ENCODE measurements around the gene TBCE. TPM values are rescaled to one million over a fixed set of nuclear protein-coding genes. Genes with fewer than 3 reads are reported as not detected.

TBCE gene
- total and polyA plus RNA-seq, 9 donors, result 24.9 to 50.0 (median 40.1) TPM

- no peak for DNase-seq
- Histone ChIP-seq H3K36me3 (ENCODE audit: control insufficient read depth, insufficient read depth, low read length) (peaks cover 17% of the 10 kb centered on the region), H3K4me1 (ENCODE audit: control insufficient read depth, insufficient read depth, low read length) (no peaks in the 10 kb centered on the region), H3K27me3 (ENCODE audit: control insufficient read depth, insufficient read depth, low read length) (no peaks in the 10 kb centered on the region), H3K27ac (ENCODE audit: low read length) (no peak overlapping the region), H3K4me3 (ENCODE audit: low read length) (no peak overlapping the region), H3K9me3 (replicated peaks; ENCODE audit: control insufficient read depth, low read depth, low read length) (no peaks in the 10 kb centered on the region)
- WGBS (ENCODE audit: insufficient coverage), result 80% methylated on average over 1 of the region's 9 CpGs
These were observed 127.3 kb downstream of the TBCE start for GRCh38 chr1:235494531-235494930.

- peaks cover 17% of the 10 kb centered on the region for H3K36me3 ChIP-seq (ENCODE audit: control insufficient read depth, insufficient read depth, low read length)
- no peaks in the 10 kb centered on the region for H3K9me3 ChIP-seq (replicated peaks; ENCODE audit: control insufficient read depth, low read depth, low read length)
- no peak overlapping the region for H3K27ac ChIP-seq (ENCODE audit: low read length)
- no CpG with 5 or more reads among the region's 5 CpGs for WGBS (ENCODE audit: insufficient coverage)
- DNase-seq, result no peak
- H3K4me3 ChIP-seq (ENCODE audit: low read length), result no peak overlapping the region
- H3K4me1 ChIP-seq (ENCODE audit: control insufficient read depth, insufficient read depth, low read length), result no peaks in the 10 kb centered on the region
- H3K27me3 ChIP-seq (ENCODE audit: control insufficient read depth, insufficient read depth, low read length), result no peaks in the 10 kb centered on the region
These were observed 127.8 kb downstream of the TBCE start for GRCh38 chr1:235495030-235495429.

- H3K4me3 ChIP-seq (ENCODE audit: low read length), result no peak overlapping the region
- WGBS (ENCODE audit: insufficient coverage), result no CpG with 5 or more reads among the region's 2 CpGs
- DNase-seq, result peak; percentile 56
- H3K4me1 ChIP-seq (ENCODE audit: control insufficient read depth, insufficient read depth, low read length), result no peaks in the 10 kb centered on the region
- H3K27ac ChIP-seq (ENCODE audit: low read length), result peak overlapping the region; percentile 16
- H3K27me3 ChIP-seq (ENCODE audit: control insufficient read depth, insufficient read depth, low read length), result no peaks in the 10 kb centered on the region
- peaks cover 17% of the 10 kb centered on the region for H3K36me3 ChIP-seq (ENCODE audit: control insufficient read depth, insufficient read depth, low read length)
- H3K9me3 ChIP-seq (replicated peaks; ENCODE audit: control insufficient read depth, low read depth, low read length), result no peaks in the 10 kb centered on the region
These were observed 128.3 kb downstream of the TBCE start for GRCh38 chr1:235495551-235495950.

GRCh38 chr1:235500971-235501540 is 133.8 kb downstream of the TBCE start:
- no peak for DNase-seq
- no peaks in the 10 kb centered on the region for H3K9me3 ChIP-seq (replicated peaks; ENCODE audit: control insufficient read depth, low read depth, low read length)
- WGBS (ENCODE audit: insufficient coverage), result 87% methylated on average over 3 of the region's 5 CpGs
- H3K4me1 ChIP-seq (ENCODE audit: control insufficient read depth, insufficient read depth, low read length), result peaks cover 2% of the 10 kb centered on the region
- no peaks in the 10 kb centered on the region for H3K36me3 ChIP-seq (ENCODE audit: control insufficient read depth, insufficient read depth, low read length)
- no peak overlapping the region for H3K4me3 ChIP-seq (ENCODE audit: low read length)
- no peak overlapping the region for H3K27ac ChIP-seq (ENCODE audit: low read length)
- no peaks in the 10 kb centered on the region for H3K27me3 ChIP-seq (ENCODE audit: control insufficient read depth, insufficient read depth, low read length)

Other genes with a start within 250 kb of the TBCE start
- 83.3 TPM for gene TOMM20, start 238.6 kb upstream of the TBCE start, total RNA-seq
- gene TOMM20, start 238.6 kb upstream of the TBCE start, polyA plus RNA-seq (ENCODE audit: insufficient read depth in 1 of 8, insufficient read length in 8 of 8, low replicate concordance in 1 of 8), result 100 to 1,000 TPM; 137 to 165 (median 153) TPM
- gene RBM34, start 206.2 kb upstream of the TBCE start, total RNA-seq, result 69.6 TPM
- 10 to 100 TPM; 50.2 to 63.0 (median 57.1) TPM for gene RBM34, start 206.2 kb upstream of the TBCE start, polyA plus RNA-seq (ENCODE audit: insufficient read depth in 1 of 8, insufficient read length in 8 of 8, low replicate concordance in 1 of 8)
- 22.5 TPM for gene ARID4B, start 39.2 kb upstream of the TBCE start, total RNA-seq
- 10 to 100 TPM; 15.2 to 26.5 (median 20.8) TPM for gene ARID4B, start 39.2 kb upstream of the TBCE start, polyA plus RNA-seq (ENCODE audit: insufficient read depth in 1 of 8, insufficient read length in 8 of 8, low replicate concordance in 1 of 8)
- gene GGPS1, start 38.9 kb upstream of the TBCE start, total RNA-seq, result 30.3 TPM
- 10 to 100 TPM; 29.4 to 41.3 (median 35.0) TPM for gene GGPS1, start 38.9 kb upstream of the TBCE start, polyA plus RNA-seq (ENCODE audit: insufficient read depth in 1 of 8, insufficient read length in 8 of 8, low replicate concordance in 1 of 8)
- 27.3 TPM for gene B3GALNT2, start 137.0 kb downstream of the TBCE start, total RNA-seq
- 10 to 100 TPM; 12.9 to 30.2 (median 22.3) TPM for gene B3GALNT2, start 137.0 kb downstream of the TBCE start, polyA plus RNA-seq (ENCODE audit: insufficient read depth in 1 of 8, insufficient read length in 8 of 8, low replicate concordance in 1 of 8)

Measured in muscle of leg (tissue), 11 donors.